ENCODE measurements around the gene JADE2.

Gene JADE2

DNA sequence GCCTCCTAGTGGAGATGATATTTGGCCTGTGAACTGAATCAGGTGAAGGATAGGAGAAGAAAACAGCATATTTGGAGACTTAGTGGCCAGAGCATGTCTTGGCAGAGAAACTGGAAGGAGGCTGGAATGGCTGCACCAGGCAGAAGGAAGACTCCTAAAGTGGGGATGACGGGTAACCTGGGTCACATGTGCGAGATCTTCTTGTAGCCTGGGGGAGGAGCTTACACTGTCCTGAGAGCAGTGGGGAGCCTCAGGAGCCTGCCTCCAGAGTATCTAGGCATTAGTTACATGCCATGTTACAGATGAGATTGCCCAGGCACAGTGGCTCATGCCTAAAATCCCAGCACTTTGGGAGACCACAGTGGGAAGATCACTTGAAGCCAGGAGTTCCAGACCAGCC is 49.8 kb downstream of the JADE2 start:
- in situ Hi-C loops (cut with HindIII; ENCODE audit: low sequenced_read_pairs) = no loop called here
- no peak overlapping the region for H3K4me3 ChIP-seq (ENCODE audit: low read depth, low read length)
- DNase-seq (ENCODE audit: low read depth) = no peak
- TF ChIP-seq, protein P1, sequence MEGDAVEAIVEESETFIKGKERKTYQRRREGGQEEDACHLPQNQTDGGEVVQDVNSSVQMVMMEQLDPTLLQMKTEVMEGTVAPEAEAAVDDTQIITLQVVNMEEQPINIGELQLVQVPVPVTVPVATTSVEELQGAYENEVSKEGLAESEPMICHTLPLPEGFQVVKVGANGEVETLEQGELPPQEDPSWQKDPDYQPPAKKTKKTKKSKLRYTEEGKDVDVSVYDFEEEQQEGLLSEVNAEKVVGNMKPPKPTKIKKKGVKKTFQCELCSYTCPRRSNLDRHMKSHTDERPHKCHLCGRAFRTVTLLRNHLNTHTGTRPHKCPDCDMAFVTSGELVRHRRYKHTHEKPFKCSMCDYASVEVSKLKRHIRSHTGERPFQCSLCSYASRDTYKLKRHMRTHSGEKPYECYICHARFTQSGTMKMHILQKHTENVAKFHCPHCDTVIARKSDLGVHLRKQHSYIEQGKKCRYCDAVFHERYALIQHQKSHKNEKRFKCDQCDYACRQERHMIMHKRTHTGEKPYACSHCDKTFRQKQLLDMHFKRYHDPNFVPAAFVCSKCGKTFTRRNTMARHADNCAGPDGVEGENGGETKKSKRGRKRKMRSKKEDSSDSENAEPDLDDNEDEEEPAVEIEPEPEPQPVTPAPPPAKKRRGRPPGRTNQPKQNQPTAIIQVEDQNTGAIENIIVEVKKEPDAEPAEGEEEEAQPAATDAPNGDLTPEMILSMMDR (IDR thresholded peaks at IDR 0.05; ENCODE audit: low read depth, low read length, missing control alignments) = no peak

DNA sequence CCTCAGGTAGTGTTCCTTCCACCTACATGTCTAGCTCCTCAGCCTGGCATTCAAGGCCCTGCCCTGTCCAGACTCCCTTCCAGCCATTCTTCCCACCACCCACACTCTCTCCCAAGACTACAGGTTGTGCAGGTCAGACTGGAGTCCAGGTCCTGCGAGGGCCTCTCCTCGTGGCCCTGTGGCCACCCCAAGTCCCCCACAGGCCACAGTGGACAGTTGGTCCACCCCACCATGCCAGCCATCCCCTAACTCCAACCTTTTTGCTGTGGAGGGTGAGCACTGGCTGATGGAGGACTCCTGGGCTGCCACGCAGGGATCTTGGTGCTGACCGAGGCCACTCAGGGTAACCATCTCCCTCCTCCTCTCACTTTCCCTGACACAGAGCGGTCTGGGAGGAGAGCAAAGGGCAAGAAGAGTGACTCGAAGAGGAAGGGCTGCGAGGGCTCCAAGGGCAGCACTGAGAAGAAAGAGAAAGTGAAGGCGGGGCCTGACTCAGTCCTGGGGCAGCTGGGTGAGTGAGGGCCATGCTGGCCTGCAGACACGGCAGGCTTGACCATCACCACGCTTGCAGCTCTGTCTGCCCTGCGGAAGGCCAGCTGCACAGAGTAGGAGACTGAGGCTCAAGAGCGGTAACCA is 51.0 kb downstream of the JADE2 start:
- in situ Hi-C loops (cut with HindIII; ENCODE audit: low sequenced_read_pairs) = no loop called here
- DNase-seq (ENCODE audit: low read depth) = no peak
- TF ChIP-seq, protein P1 (IDR thresholded peaks at IDR 0.05; ENCODE audit: low read depth, low read length, missing control alignments) = no peak
- no peak overlapping the region for H3K4me3 ChIP-seq (ENCODE audit: low read depth, low read length)

DNA sequence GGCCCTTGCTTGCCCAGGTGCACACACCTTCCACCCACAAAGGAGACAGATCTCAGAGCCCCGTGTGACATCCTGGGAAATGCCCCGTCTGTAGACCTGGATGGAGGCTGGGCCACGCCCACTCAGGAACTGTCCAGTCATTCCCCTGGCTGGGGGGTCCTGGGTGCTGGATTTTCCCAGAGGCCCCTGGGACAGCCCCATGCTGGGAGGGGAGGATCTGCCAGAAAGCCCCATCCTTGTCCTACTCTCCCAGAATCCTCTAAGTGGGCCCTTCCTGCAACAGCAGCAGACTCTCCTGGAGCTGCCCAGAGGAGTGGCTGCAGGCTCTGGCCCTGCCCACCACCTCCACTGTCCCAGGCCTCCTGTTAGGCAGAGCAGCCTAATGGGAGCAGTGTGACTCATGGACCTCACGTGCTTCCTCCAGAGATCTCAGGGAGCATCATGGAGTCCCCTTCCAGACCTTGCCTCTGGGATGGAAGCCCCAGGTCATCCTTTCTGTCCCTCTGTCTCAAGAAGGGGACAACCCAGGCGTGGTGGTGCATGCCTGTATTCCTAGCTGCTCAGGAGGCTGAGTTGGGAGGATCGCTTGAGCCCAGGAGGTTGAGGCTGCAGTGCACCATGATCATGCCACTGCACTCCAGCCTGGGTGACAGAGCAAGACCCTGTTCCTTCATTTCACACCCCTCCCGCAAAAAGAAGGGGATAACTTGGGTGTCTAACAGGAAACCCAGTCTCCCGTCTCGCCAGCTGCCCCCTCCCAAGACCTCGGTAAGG is 51.7 kb downstream of the JADE2 start:
- in situ Hi-C loops (cut with HindIII; ENCODE audit: low sequenced_read_pairs) = no loop called here
- DNase-seq (ENCODE audit: low read depth) = no peak
- H3K4me3 ChIP-seq (ENCODE audit: low read depth, low read length) = no peak overlapping the region
- TF ChIP-seq, protein P1 (IDR thresholded peaks at IDR 0.05; ENCODE audit: low read depth, low read length, missing control alignments) = no peak

DNA sequence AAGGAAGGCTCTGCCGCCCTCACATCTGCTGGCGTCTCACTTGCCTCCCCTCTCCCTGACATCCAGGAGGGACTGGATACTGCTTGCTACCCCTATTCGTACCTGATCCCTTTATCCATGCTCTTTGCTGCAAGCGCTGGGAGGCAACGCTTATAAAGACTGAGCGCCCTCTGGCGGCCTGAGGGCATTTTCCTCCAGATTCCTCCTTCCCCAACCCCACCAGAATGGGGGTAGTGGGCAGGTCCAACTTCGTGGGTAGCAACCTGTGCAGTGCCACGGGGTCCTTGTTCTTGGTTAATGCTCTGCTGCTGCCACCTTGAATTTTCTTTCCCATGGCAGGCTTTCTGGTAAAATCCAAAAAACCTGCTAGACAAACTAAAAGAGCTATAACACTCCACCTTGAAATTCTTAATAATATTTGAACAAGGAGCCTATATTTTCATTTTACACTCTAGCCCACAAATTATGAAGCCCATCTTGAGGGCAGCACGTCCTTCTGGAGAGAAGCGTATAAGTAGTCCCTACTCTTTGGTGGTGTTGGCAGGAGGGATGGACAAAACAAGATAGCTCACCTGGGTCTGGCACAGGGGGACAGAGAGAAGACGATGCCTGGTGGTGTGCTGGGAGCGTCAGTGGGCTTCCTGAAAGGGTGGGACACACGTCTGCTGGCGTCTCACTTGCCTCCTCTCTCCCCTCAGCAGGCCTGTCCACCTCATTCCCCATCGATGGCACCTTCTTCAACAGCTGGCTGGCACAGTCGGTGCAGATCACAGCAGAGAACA is 52.5 kb downstream of the JADE2 start:
- peak; percentile 60 for DNase-seq (ENCODE audit: low read depth)
- no peak overlapping the region for H3K4me3 ChIP-seq (ENCODE audit: low read depth, low read length)
- in situ Hi-C loops (cut with HindIII; ENCODE audit: low sequenced_read_pairs) = no loop called here
- TF ChIP-seq, protein P1 (IDR thresholded peaks at IDR 0.05; ENCODE audit: low read depth, low read length, missing control alignments) = peak; percentile 88

DNA sequence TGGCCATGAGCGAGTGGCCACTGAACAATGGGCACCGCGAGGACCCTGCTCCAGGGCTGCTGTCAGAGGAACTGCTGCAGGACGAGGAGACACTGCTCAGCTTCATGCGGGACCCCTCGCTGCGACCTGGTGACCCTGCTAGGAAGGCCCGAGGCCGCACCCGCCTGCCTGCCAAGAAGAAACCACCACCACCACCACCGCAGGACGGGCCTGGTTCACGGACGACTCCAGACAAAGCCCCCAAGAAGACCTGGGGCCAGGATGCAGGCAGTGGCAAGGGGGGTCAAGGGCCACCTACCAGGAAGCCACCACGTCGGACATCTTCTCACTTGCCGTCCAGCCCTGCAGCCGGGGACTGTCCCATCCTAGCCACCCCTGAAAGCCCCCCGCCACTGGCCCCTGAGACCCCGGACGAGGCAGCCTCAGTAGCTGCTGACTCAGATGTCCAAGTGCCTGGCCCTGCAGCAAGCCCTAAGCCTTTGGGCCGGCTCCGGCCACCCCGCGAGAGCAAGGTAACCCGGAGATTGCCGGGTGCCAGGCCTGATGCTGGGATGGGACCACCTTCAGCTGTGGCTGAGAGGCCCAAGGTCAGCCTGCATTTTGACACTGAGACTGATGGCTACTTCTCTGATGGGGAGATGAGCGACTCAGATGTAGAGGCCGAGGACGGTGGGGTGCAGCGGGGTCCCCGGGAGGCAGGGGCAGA is 53.3 kb downstream of the JADE2 start:
- no peak overlapping the region for H3K4me3 ChIP-seq (ENCODE audit: low read depth, low read length)
- no peak for DNase-seq (ENCODE audit: low read depth)

More for the DNA sequence above, 53.3 kb downstream of the JADE2 start:
- TF ChIP-seq, protein P1 (IDR thresholded peaks at IDR 0.05; ENCODE audit: low read depth, low read length, missing control alignments) = no peak
- in situ Hi-C loops (cut with HindIII; ENCODE audit: low sequenced_read_pairs) = no loop called here

Data from astrocyte of the cerebellum (primary cell).